ENCODE data around the gene CAMSAP2.

The CAMSAP2 gene

DNA sequence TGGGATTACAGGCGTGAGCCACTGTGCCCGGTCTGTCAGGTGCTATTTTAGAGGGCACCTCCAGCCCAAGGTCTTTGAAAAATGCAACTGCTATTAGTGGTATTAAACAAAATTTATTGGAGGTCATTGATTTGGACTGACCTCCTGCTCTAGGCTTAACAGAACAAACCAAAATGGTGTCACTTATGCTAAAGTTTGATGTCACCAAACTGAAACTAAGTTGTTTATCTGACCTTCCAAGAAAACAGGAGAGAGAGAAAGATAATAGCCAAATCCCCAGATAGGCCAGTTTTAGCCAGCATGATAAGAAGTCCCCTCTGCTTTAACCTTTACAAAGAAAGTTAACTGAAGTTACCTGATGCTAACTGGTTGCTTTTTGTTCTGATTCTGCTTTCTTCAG is 147.9 kb downstream of the CAMSAP2 start:
- Mint-ChIP-seq H3K4me3 (no peak overlapping the region), H3K27ac (no peak overlapping the region), H3K36me3 (no peaks in the 10 kb centered on the region), H3K4me1 (ENCODE audit: low read depth) (peaks cover 44% of the 10 kb centered on the region), H3K27me3 (no peaks in the 10 kb centered on the region), H3K9me3 (ENCODE audit: low read depth) (no peaks in the 10 kb centered on the region)

DNA sequence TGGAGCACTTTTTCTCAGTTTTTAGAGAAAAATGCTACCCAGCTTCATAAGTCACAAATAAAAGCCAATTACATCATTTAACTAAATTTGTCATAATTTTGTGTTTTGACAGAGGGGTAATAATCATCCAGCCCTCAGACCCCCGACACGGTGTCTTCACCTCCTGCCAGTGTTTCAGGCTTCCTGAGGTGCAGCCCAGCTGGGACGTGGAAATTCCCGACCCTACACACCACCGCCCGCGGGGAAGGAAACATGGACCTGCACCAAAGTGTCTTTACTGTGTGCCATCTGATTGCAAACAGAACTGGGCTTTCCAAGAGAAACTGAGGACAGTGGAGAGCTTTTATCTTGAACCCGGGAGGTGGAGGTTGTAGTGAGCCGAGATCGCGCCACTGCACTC is 148.3 kb downstream of the CAMSAP2 start:
- no peak overlapping the region for H3K27ac Mint-ChIP-seq
- peaks cover 46% of the 10 kb centered on the region for H3K4me1 Mint-ChIP-seq (ENCODE audit: low read depth)
- no peak overlapping the region for H3K4me3 Mint-ChIP-seq
- H3K9me3 Mint-ChIP-seq (ENCODE audit: low read depth) = no peaks in the 10 kb centered on the region
- H3K27me3 Mint-ChIP-seq = no peaks in the 10 kb centered on the region
- H3K36me3 Mint-ChIP-seq = no peaks in the 10 kb centered on the region

DNA sequence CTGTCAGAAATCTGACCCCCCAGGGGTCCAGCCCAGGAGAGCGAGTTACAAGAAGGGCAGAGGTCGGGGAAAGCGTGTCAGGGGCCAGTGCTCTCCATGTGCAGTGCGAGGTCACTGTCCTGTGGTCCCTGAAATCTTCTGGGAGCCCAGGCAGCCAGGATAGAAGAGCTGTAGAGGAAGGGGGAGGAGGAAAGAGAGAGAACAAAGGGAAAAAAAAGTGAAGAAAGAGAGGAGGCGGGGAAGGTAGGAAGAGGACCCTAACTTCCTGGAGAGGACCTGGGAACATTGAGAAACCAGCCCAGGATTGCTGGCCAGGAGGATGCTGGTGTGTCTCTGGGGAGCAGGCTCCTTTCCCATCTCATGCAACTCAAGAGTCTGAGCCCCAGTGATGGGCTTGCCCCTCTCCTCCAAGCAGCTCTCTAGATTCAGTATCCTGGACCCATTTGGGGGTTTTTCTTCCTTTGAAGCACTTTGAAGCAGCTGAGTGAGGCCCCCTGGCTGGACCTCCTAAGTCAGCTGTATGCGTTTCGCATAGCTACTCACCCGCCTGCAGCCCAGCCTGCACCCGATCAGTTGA is 149.2 kb downstream of the CAMSAP2 start:
- H3K4me3 Mint-ChIP-seq = peak overlapping the region; percentile 30
- peaks cover 46% of the 10 kb centered on the region for H3K4me1 Mint-ChIP-seq (ENCODE audit: low read depth)
- H3K27ac Mint-ChIP-seq = no peak overlapping the region
- no peaks in the 10 kb centered on the region for H3K9me3 Mint-ChIP-seq (ENCODE audit: low read depth)
- peaks cover 2% of the 10 kb centered on the region for H3K27me3 Mint-ChIP-seq
- H3K36me3 Mint-ChIP-seq = no peaks in the 10 kb centered on the region

DNA sequence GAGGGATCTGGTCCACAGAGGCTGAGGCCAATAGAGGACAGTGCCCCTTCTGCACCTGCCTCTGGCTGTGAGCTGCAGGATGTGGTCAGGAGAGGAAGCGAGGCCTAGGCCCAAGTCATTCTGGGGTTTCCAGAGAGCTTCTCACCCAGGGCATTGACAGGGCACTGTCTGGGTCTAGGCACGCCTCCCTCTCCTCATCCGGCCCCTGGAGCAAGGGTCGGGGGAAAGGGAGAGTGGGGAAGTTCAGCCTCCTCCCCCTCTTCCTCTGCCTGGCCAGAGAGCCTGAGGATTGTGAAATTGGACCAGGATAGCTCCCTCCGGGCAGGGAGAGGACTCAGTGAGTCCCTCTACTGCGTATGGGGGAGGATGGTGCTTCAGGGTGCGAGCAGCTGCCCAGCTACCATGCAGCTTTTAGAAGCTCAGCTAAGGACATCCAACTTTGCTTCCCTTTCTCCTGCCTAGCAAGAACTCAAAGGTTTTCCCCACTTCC is 149.7 kb downstream of the CAMSAP2 start:
- H3K36me3 Mint-ChIP-seq = no peaks in the 10 kb centered on the region
- peak overlapping the region; percentile 30 for H3K4me3 Mint-ChIP-seq
- peaks cover 4% of the 10 kb centered on the region for H3K27me3 Mint-ChIP-seq
- H3K4me1 Mint-ChIP-seq (ENCODE audit: low read depth) = peaks cover 46% of the 10 kb centered on the region
- no peaks in the 10 kb centered on the region for H3K9me3 Mint-ChIP-seq (ENCODE audit: low read depth)
- no peak overlapping the region for H3K27ac Mint-ChIP-seq

DNA sequence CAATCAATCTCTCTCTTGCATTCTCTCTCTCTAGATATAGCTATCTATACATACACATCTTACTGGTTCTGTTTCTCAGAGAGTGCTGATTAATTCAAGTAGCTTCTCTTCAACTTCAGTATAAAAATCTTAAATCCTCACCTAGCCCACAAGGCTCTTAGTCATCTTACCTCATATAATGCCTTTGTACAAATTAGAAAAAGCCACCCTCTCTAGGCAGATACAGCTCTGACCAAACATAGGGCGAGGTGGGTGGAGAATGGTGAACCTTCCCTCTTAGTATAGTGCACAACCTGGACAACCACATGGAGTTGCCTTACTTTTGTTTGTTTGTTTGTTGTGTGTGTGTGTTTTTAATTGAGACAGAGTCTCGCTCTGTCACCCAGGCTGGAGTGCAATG is 150.9 kb downstream of the CAMSAP2 start:
- H3K9me3 Mint-ChIP-seq (ENCODE audit: low read depth) = no peaks in the 10 kb centered on the region
- peaks cover 4% of the 10 kb centered on the region for H3K27me3 Mint-ChIP-seq
- no peaks in the 10 kb centered on the region for H3K36me3 Mint-ChIP-seq
- H3K4me1 Mint-ChIP-seq (ENCODE audit: low read depth) = peaks cover 46% of the 10 kb centered on the region
- peak overlapping the region; percentile 36 for H3K27ac Mint-ChIP-seq
- H3K4me3 Mint-ChIP-seq = peak overlapping the region; percentile 4

DNA sequence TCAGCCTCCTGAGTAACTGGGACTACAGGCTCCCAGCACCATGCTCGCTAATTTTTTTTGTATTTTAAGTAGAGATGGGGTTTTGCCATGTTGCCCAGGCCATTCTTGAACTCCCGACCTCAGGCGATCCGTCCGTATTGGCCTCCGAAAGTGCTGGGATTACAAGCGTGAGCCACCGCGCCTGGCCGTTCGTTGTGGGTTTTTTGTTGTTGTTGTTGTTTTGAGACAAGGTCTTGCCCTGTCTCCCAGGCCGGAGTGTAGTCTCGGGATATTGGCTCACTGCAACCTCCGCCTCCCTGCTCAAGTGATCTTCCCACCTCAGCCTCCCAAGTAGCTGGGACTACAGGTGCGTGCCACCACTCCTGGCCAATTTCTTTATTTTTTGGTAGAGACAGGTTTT is 151.3 kb downstream of the CAMSAP2 start:
- H3K27me3 Mint-ChIP-seq = peaks cover 4% of the 10 kb centered on the region
- peaks cover 46% of the 10 kb centered on the region for H3K4me1 Mint-ChIP-seq (ENCODE audit: low read depth)
- peak overlapping the region; percentile 13 for H3K4me3 Mint-ChIP-seq
- no peaks in the 10 kb centered on the region for H3K36me3 Mint-ChIP-seq
- H3K9me3 Mint-ChIP-seq (ENCODE audit: low read depth) = no peaks in the 10 kb centered on the region
- H3K27ac Mint-ChIP-seq = no peak overlapping the region

DNA sequence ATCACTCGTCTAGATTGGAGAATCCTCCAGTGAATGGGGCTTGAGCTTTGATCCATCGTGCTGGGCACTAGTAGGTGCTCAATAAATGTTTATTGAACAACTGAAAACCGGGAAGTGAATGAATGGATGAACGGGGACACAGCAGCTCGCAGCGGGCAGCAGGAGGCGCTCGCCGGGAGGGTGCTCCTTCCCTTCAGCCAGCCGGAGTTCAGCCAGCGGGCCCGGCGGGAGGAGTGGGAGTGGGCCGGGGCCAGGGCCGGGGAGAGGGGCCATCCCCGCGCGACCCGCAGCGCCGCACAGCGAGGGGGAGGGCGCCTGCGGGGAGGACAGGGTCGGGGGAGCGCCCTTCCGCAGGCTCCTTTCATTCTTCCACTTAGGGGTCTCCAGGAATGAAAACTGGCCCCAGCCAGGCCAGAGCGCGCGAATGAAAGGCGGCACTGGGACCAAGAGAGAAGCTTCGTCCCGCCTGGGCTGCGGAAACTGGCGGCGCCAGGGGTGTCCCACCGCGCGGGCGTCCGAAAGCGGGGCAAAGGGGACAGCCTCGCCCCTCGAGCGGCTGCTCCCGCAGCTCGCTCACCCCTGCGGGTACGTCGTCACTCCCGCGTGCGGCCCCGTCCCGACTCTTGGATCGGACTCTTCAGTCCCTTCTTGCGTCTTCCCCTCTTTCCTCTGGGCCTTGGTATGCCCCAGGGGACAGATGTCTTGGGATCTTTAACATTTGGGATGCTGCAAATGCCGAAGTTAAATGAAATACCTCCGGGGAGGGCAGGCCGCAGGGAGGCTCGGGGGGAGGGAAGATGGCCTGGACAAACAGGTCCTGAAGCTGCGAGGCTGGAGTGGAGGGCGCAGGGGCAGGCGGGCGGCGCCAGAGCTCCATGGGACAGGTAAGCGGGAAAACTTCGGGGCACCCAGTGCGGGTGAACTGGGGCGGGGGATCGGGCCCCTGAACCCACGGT is 152.4 kb downstream of the CAMSAP2 start:
- Mint-ChIP-seq H3K4me1 (ENCODE audit: low read depth) (peaks cover 41% of the 10 kb centered on the region), H3K27me3 (peaks cover 4% of the 10 kb centered on the region), H3K27ac (no peak overlapping the region), H3K36me3 (no peaks in the 10 kb centered on the region), H3K4me3 (peak overlapping the region; percentile 75), H3K9me3 (ENCODE audit: low read depth) (no peaks in the 10 kb centered on the region)

DNA sequence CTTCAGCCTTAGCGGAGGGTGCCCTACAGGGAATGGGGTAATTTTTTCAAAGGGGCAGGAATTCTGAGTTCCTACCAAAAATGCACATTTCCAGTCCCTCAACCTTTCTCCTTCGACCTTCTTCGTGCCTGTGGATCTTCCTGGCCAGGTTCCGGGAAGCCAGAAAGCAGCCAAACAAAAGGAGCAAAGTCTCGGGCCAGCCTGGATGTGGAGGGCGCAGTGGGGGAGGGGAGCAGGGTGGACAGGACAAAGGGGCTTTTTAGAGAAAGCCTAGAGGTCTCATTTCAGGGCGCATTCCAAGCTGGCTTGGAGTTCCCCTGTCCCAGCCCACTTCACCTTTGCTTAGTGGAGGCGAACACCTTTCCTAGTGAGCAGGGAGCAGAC is 153.1 kb downstream of the CAMSAP2 start:
- peaks cover 4% of the 10 kb centered on the region for H3K27me3 Mint-ChIP-seq
- no peak overlapping the region for H3K27ac Mint-ChIP-seq
- peaks cover 41% of the 10 kb centered on the region for H3K4me1 Mint-ChIP-seq (ENCODE audit: low read depth)
- H3K4me3 Mint-ChIP-seq = peak overlapping the region; percentile 62
- no peaks in the 10 kb centered on the region for H3K9me3 Mint-ChIP-seq (ENCODE audit: low read depth)
- no peaks in the 10 kb centered on the region for H3K36me3 Mint-ChIP-seq

DNA sequence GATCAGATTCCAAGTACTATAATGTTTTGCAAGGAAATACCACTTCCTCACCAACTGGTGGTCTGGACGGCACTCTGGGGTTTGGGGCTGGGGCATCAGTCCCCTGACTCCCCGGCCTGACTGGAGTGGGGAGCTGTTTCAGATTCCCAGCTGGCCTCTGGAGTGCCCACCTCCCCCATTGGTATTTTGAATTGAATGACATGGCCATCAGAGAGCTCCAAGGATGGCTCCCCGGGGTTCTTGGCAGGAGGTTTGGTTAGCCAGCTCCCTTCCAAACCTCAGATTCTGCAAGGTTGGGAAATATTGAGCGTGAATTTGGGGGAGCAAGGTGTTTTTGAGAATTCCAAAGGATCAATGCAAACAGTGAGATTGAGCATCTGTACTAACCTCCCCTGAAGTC is 153.9 kb downstream of the CAMSAP2 start:
- Mint-ChIP-seq H3K9me3 (ENCODE audit: low read depth) (no peaks in the 10 kb centered on the region), H3K4me3 (peak overlapping the region; percentile 35), H3K27ac (no peak overlapping the region), H3K36me3 (no peaks in the 10 kb centered on the region), H3K4me1 (ENCODE audit: low read depth) (peaks cover 35% of the 10 kb centered on the region), H3K27me3 (peaks cover 4% of the 10 kb centered on the region)

DNA sequence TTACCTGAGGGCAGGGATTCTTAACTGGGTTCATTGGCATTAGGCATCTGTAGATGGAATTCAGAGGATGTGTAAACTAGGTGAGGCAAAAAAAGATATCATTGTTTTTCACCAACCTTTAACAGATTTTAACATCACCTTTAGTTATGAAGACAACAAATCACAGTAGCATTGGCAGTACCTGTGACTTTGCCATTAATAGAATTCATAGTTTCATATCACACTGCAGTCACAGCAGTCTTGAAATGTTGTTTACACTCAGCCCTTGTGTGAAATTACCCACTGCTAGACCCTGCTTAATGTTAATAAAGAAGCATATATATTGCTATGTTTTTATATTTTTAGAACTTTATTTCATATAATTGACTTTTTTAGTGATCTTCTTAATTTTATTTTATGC is 154.3 kb downstream of the CAMSAP2 start:
- peaks cover 4% of the 10 kb centered on the region for H3K27me3 Mint-ChIP-seq
- H3K4me1 Mint-ChIP-seq (ENCODE audit: low read depth) = peaks cover 31% of the 10 kb centered on the region
- H3K27ac Mint-ChIP-seq = no peak overlapping the region
- H3K9me3 Mint-ChIP-seq (ENCODE audit: low read depth) = no peaks in the 10 kb centered on the region
- H3K4me3 Mint-ChIP-seq = no peak overlapping the region
- H3K36me3 Mint-ChIP-seq = no peaks in the 10 kb centered on the region

DNA sequence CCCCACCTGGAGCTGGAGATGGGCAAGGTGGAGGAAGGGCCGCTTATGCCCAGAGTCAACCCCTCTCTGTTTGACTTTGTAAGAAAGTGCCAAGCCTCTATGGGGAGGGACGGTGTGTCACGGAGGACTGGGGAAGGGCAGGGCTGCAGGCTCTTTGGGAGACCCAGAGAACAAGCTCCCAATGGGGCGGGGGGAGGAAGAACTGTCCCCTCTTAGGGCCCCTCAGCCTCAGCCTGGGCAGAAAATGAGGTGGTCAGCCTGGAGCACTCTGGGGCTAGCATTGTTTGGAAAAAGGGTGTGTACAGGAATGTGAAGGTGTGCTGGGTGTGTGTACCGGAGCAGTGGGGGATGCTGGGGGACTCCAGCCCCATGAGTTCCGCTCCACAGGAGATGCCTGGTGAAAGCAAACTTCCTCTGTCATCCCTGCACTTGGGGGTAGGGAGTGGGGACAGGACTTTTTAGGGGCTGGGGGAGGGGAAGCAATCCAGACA is 154.8 kb downstream of the CAMSAP2 start:
- H3K4me1 Mint-ChIP-seq (ENCODE audit: low read depth) = peaks cover 26% of the 10 kb centered on the region
- no peaks in the 10 kb centered on the region for H3K36me3 Mint-ChIP-seq
- H3K27me3 Mint-ChIP-seq = peaks cover 4% of the 10 kb centered on the region
- H3K9me3 Mint-ChIP-seq (ENCODE audit: low read depth) = no peaks in the 10 kb centered on the region
- H3K4me3 Mint-ChIP-seq = no peak overlapping the region
- no peak overlapping the region for H3K27ac Mint-ChIP-seq

DNA sequence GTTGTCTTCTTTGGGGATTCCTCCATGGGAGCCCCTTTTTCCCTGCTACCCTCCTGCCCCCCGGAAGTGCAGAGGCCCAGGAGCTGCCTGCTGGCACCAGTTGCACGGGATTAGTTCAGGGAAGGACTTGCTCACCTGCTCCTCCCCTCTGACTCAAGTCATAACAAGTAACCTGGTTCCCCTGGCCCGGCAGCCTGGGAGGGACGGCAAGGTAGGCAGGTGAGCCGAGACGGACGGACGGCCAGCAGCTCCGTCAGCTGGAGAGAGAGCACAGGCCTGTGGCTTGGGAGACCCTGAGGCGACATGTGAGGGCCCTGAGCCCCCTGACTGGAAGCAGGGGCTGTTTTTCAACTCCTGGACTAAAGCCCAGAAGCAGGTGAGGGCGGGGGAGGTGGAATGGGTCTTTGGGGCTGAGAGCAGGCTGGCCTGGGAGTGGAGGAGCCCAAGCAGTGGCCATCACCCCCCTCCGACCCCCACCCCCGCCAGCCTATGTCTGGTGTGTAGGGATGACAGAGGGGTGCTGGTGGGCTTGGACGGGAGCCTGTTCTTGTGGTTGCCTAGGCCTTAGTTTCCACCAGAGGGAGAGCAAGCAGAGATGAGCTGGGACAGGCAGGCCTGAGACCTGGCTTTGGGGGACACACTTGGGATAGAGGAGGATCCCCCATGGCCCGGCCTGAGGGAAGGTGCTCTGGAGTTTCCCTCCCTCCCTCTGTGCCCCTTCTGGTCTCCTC is 156.2 kb downstream of the CAMSAP2 start, which contains the start of gene INAVA:
Gene INAVA, plus strand, starts transcription at position 189 of the 731 bp plus-strand sequence. CDS start 3,501 bp downstream, outside the sequence.
- H3K4me1 Mint-ChIP-seq (ENCODE audit: low read depth) = peaks cover 13% of the 10 kb centered on the region
- no peaks in the 10 kb centered on the region for H3K9me3 Mint-ChIP-seq (ENCODE audit: low read depth)
- H3K4me3 Mint-ChIP-seq = no peak within 1 kb of the TSS
- H3K27ac Mint-ChIP-seq = no peak within 1 kb of the TSS
- no peaks in the 10 kb centered on the region for H3K36me3 Mint-ChIP-seq
- peaks cover 7% of the 10 kb centered on the region for H3K27me3 Mint-ChIP-seq

DNA sequence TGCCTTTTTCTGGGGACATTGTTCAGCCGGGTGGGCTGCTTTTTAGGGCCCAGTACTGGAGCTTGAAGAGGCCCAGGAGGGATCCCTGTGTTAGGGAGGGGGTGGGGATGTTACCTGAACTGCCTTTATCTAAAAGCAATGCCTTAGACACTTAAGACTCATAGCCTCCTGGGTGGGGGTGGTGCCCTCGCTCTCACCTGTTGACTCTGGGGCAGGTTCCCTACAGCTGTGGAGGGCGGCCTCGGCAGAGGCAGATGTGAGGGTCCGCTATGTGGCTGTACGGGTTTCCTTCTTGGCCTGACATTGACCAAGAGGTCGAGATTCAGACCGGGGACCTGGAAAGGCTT is 156.7 kb downstream of the CAMSAP2 start:
- Mint-ChIP-seq H3K36me3 (no peaks in the 10 kb centered on the region), H3K4me3 (no peak overlapping the region), H3K27me3 (peaks cover 7% of the 10 kb centered on the region), H3K27ac (no peak overlapping the region), H3K4me1 (ENCODE audit: low read depth) (peaks cover 9% of the 10 kb centered on the region), H3K9me3 (ENCODE audit: low read depth) (no peaks in the 10 kb centered on the region)

DNA sequence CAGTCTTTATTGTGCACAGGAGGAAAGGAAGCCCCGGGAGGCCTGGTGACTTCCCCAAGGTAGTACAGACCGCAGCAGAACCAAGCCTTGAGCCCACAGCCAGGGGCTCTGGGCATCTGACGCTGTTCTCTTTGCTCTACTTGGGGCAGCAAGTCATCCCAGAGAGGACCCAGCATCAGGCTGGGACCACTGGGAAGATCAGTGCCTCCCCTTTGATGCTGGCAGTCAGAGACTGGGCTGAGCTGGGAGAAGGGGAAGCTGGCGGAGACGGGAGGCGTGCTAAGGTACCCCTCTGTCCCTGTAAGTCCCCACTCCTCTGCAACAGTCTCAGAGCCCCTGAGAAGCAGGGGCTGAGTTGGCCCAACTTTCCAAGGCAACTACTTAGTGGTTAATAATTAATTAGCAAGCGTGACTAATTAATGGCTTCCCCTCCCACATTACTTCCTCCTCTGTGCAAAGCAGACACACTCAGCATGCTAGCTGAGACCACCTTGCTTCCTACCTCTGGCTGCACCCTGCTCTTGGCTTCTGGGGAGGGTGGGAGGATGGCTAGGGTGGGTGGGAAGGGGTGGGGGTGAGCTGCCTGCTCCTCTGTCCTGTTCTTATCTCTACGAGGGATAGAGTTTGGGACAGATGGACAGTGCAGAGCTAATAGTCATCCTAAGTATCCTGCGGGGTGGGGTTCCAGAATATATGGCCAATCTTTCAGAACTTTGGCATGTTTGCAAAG is 157.3 kb downstream of the CAMSAP2 start:
- Mint-ChIP-seq H3K27me3 (peaks cover 7% of the 10 kb centered on the region), H3K36me3 (no peaks in the 10 kb centered on the region), H3K4me3 (no peak overlapping the region), H3K4me1 (ENCODE audit: low read depth) (peaks cover 4% of the 10 kb centered on the region), H3K9me3 (ENCODE audit: low read depth) (no peaks in the 10 kb centered on the region), H3K27ac (no peak overlapping the region)
